Endothelial cell of umbilical vein (primary cell): ENCODE results near the gene ATP8B2. TPM values are rescaled to one million over a fixed set of nuclear protein-coding genes. Genes with fewer than 3 reads are reported as not detected.

Experiments
- BruUV-seq: library from RNA; stranded (reverse); fragments of 400-500 nt; replicated peaks from 2 replicates; lab custom pipeline; 2021; lab: Mats Ljungman, UMichigan
- CTCF ChIA-PET: fragments of 300-600, 350-600 bp; sonication (Branson Sonifier 250); formaldehyde crosslinking; loops from one replicate; lab custom pipeline; 2021; ENCODE audit warnings: antibody characterized with exemption, inconsistent platforms; lab: Charles Lee
- POLR2A ChIA-PET: fragments of 300-600, 350-600 bp; sonication (Branson Sonifier 250); formaldehyde crosslinking; loops from one replicate; lab custom pipeline; 2021; ENCODE audit warnings: antibody characterized with exemption, inconsistent platforms; lab: Charles Lee
- DNase-seq: peaks from one replicate; pipeline ENCODE4 v3.0.0-alpha.2; 2011; ENCODE audit warnings: low read depth, low spot score
- FAIRE-seq: peaks from 2 replicates; lab custom pipeline; 2011; peaks lifted over from hg19 to GRCh38; lab: Jason Lieb, UNC
- H2AFZ ChIP-seq: 2 replicates; pipeline ENCODE4 v1.6.0; 2012; ENCODE audit warnings: low read depth, low read length, control low read depth, inconsistent platforms
- H3K27ac ChIP-seq: 2 replicates; pipeline ENCODE4 v1.5.1; 2011; ENCODE audit warnings: low read depth, mild to moderate bottlenecking, control low read depth, low read length, moderate library complexity; ENCODE audit not compliant: insufficient read depth
- H3K27me3 ChIP-seq, 2 experiments: 2 replicates each; pipeline versions ENCODE4 v1.6.0 to v1.6.1; 2011; ENCODE audit warnings: low read length in 2 of 2, mixed read lengths in 1 of 2; ENCODE audit not compliant: control insufficient read depth in 2 of 2, insufficient read depth in 2 of 2
- H3K36me3 ChIP-seq, 2 experiments: 2 replicates in 1 of 2; 3 replicates in 1 of 2; pipeline ENCODE4 v1.5.1; 2011; ENCODE audit warnings: low read length in 2 of 2, mild to moderate bottlenecking in 1 of 2, moderate library complexity in 1 of 2; ENCODE audit not compliant: control insufficient read depth in 2 of 2, insufficient read depth in 2 of 2; ENCODE audit errors: extremely low read depth in 1 of 2
- H3K4me1 ChIP-seq: 3 replicates; pipeline ENCODE4 v1.5.1; 2011; ENCODE audit warnings: mild to moderate bottlenecking, low read length; ENCODE audit not compliant: control insufficient read depth, insufficient read depth; ENCODE audit errors: extremely low read depth
- H3K4me2 ChIP-seq: 2 replicates; pipeline ENCODE4 v1.6.1; 2011; ENCODE audit warnings: low read length, control low read depth, mixed read lengths; ENCODE audit not compliant: insufficient read depth
- H3K4me3 ChIP-seq, 3 experiments: fragments of 200-600 bp in 1 of 3; sonication (generic), shearing (Covaris generic) in 1 of 3; replicated peaks in 1 of 3; 2 replicates each; pipeline ENCODE4 v1.5.1; 2011 to 2016; ENCODE audit warnings: control low read depth in 3 of 3, low read length in 3 of 3, mild to moderate bottlenecking in 2 of 3, inconsistent platforms in 1 of 3, low read depth in 1 of 3, moderate library complexity in 1 of 3; ENCODE audit not compliant: insufficient read depth in 1 of 3
- H3K79me2 ChIP-seq: 2 replicates; pipeline ENCODE4 v1.6.0; 2012; ENCODE audit warnings: low read length, inconsistent platforms; ENCODE audit not compliant: control insufficient read depth, insufficient read depth
- H3K9ac ChIP-seq: replicated peaks from 2 replicates; pipeline ENCODE3; 2011; ENCODE audit warnings: low read length, control low read depth; ENCODE audit not compliant: insufficient read depth; ENCODE audit errors: extremely low read depth
- H3K9me1 ChIP-seq: replicated peaks from 3 replicates; pipeline ENCODE4 v1.6.0; 2011; ENCODE audit warnings: mild to moderate bottlenecking, low read length; ENCODE audit not compliant: control insufficient read depth, insufficient read depth; ENCODE audit errors: extremely low read depth
- H3K9me3 ChIP-seq: replicated peaks from 2 replicates; pipeline ENCODE4 v1.5.1; 2012; ENCODE audit warnings: low read length, inconsistent platforms; ENCODE audit not compliant: control insufficient read depth, insufficient read depth
- H4K20me1 ChIP-seq: replicated peaks from 2 replicates; pipeline ENCODE3; 2011; ENCODE audit warnings: mild to moderate bottlenecking, low read length; ENCODE audit not compliant: control insufficient read depth, insufficient read depth; ENCODE audit errors: extremely low read depth
- EZH2 ChIP-seq: IDR thresholded peaks from 2 replicates; pipeline ENCODE4 v1.6.1; 2012; ENCODE audit warnings: borderline replicate concordance, low read depth, mild to moderate bottlenecking, moderate library complexity, low read length, inconsistent platforms; ENCODE audit not compliant: severe bottlenecking
- FOS ChIP-seq: IDR thresholded peaks from 2 replicates; pipeline ENCODE4 v1.6.1; 2011; ENCODE audit warnings: mild to moderate bottlenecking, low read length, moderate library complexity, borderline replicate concordance; ENCODE audit not compliant: insufficient read depth
- GATA2 ChIP-seq: IDR thresholded peaks from 2 replicates; pipeline ENCODE4 v1.7.0; 2011; ENCODE audit warnings: low read depth, mild to moderate bottlenecking, moderate library complexity, mixed read lengths, low read length; ENCODE audit not compliant: insufficient read length, insufficient read depth
- JUN ChIP-seq: IDR thresholded peaks from 2 replicates; pipeline ENCODE4 v1.6.1; 2011; ENCODE audit warnings: borderline replicate concordance, low read depth; ENCODE audit not compliant: insufficient read length, insufficient read depth
- MYC ChIP-seq: IDR thresholded peaks from one replicate; pipeline ENCODE4 v1.6.1; 2011; ENCODE audit warnings: mild to moderate bottlenecking, low read depth, low read length
- POLR2A ChIP-seq: IDR thresholded peaks from 2 replicates; pipeline ENCODE4 v1.6.1; 2012; ENCODE audit warnings: low read depth, mild to moderate bottlenecking, control low read depth, low read length
- POLR2AphosphoS5 ChIP-seq: IDR thresholded peaks from 2 replicates; pipeline ENCODE4 v1.6.1; 2012; ENCODE audit warnings: low read depth, mild to moderate bottlenecking, control low read depth, low read length, moderate library complexity; ENCODE audit not compliant: insufficient read depth
- dilution Hi-C: fragments of 300-500 bp; cut with MboI; formaldehyde crosslinking; loops from one replicate; pipeline ENCODE4 v1.15.0; 2019; ENCODE audit warnings: low sequenced_read_pairs; ENCODE audit not compliant: extremely low pct_ligation_motif_present
- intact Hi-C: fragments of 100-400 bp; cut with micrococcal nuclease; formaldehyde crosslinking; loops from one replicate; pipeline ENCODE4 v1.10.0; 2022
- polyA plus RNA-seq, 4 experiments: library from polyadenylated mRNA; depleted of rRNA in 3 of 4; stranded (reverse) in 3 of 4; unstranded in 1 of 4; fragments of >200 nt; gene quantifications; 2 replicates each; pipeline versions ENCODE4 v1.2.1 to v1.2.3, GENCODE V29; 2011 to 2012; ENCODE audit warnings: missing spikeins in 1 of 4
- total RNA-seq: library from RNA; stranded (reverse); gene quantifications from 2 replicates; pipeline ENCODE4 v1.2.3, GENCODE V29; 2021
- TF ChIP-seq, protein P1 (sequence below), 2 donors: IDR thresholded peaks; 1 replicate in 1 of 2; 2 replicates in 1 of 2; pipeline ENCODE4 v1.5.1; 2011; ENCODE audit warnings: low read length in 2 of 2, mild to moderate bottlenecking in 2 of 2, moderate library complexity in 2 of 2, control low read depth in 1 of 2, inconsistent platforms in 1 of 2, low read depth in 1 of 2; ENCODE audit not compliant: insufficient read depth in 1 of 2; ENCODE audit errors: extremely low read depth in 1 of 2
- TF ChIP-seq, protein P2 (sequence below): IDR thresholded peaks from 2 replicates; pipeline ENCODE4 v1.6.1; 2011; ENCODE audit not compliant: insufficient read depth, insufficient read length

The ATP8B2 gene
- total and polyA plus RNA-seq, 2 donors (not counting 3 experiments of a cell fraction or from before 2014, with no cell fraction given) = 64.7 to 72.8 TPM

DNA sequence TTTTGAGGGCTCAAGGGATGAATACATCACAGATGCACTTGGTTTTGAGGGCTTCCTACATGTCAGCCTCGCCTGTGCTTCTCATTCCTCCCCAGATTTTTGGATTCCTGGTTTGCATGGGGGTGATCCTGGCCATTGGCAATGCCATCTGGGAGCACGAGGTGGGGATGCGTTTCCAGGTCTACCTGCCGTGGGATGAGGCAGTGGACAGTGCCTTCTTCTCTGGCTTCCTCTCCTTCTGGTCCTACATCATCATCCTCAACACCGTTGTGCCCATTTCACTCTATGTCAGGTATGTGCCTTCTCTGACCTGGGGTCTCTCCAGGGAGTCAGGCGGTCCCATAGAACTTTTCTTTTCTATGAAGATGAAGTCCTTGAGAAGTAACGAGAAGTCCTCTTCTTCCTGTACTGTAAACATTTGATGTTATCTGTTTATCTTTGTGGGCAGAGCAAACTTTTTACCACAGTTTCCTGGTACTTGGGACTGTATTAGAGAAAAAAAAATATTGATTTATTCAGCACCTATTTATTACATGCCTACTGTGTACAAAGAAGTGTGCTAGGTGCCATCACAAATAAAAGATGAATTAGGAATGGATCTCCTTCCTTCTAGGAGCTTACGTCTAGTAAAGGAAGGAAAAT lies 12.0 kb downstream of the ATP8B2 start:
- ChIA-PET CTCF (interaction anchor here (0.5 to 4.8 kb wide), 5 partner anchors 9 to 209 kb away, joined by 3 to 67 read pairs (median 32); no protein-coding TSS in a partner anchor), POLR2A (no interaction called here)
- Histone ChIP-seq H3K9ac (no peak overlapping the region), H3K9me3 (no peaks in the 10 kb centered on the region), H2AFZ (no peak overlapping the region), H3K4me1 (peaks cover 4% of the 10 kb centered on the region), H3K79me2 (no peaks in the 10 kb centered on the region), H3K27me3 (no peaks in the 10 kb centered on the region), H4K20me1 (no peaks in the 10 kb centered on the region), H3K4me2 (no peak overlapping the region), H3K27ac (no peak overlapping the region), H3K9me1 (no peaks in the 10 kb centered on the region), H3K36me3 (peaks cover 4 to 40% of the 10 kb centered on the region in 2 experiments), H3K4me3 (no peak overlapping the region)
- BruUV-seq = no TSS peak
- dilution Hi-C loops (no loop called here), intact Hi-C loops (no loop called here)
- no peak for TF ChIP-seq JUN
- TF ChIP-seq, protein P1, sequence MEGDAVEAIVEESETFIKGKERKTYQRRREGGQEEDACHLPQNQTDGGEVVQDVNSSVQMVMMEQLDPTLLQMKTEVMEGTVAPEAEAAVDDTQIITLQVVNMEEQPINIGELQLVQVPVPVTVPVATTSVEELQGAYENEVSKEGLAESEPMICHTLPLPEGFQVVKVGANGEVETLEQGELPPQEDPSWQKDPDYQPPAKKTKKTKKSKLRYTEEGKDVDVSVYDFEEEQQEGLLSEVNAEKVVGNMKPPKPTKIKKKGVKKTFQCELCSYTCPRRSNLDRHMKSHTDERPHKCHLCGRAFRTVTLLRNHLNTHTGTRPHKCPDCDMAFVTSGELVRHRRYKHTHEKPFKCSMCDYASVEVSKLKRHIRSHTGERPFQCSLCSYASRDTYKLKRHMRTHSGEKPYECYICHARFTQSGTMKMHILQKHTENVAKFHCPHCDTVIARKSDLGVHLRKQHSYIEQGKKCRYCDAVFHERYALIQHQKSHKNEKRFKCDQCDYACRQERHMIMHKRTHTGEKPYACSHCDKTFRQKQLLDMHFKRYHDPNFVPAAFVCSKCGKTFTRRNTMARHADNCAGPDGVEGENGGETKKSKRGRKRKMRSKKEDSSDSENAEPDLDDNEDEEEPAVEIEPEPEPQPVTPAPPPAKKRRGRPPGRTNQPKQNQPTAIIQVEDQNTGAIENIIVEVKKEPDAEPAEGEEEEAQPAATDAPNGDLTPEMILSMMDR (IDR thresholded peaks at IDR 0.05; ENCODE audit: extremely low read depth in 1 of 2, insufficient read depth in 1 of 2, low read depth in 1 of 2, low read length in 2 of 2) = no peak
- TF ChIP-seq GATA2 = no peak
- no peak for TF ChIP-seq EZH2
- TF ChIP-seq, protein P2, sequence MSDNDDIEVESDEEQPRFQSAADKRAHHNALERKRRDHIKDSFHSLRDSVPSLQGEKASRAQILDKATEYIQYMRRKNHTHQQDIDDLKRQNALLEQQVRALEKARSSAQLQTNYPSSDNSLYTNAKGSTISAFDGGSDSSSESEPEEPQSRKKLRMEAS = no peak
- TF ChIP-seq POLR2AphosphoS5 = no peak
- TF ChIP-seq MYC = no peak
- no peak for TF ChIP-seq POLR2A
- no peak for TF ChIP-seq FOS
- DNase-seq (no peak), FAIRE-seq (no peak)
